GM19372 (cell line): ENCODE data around the gene PELI3.
"Not testable (repeated sequence)": the region's sequence is repeated elsewhere in the genome, so short reads cannot be mapped to it uniquely, and the experiment has no call there.

ENCODE experiments used
- ATAC-seq: cut with Tn5 transposase; IDR thresholded peaks from one replicate; pipeline ENCODE4 v1.9.1; 2021; ENCODE audit warnings: mild to moderate bottlenecking, low read depth, moderate library complexity; ENCODE audit not compliant: unreplicated experiment

PELI3 gene, protein sequence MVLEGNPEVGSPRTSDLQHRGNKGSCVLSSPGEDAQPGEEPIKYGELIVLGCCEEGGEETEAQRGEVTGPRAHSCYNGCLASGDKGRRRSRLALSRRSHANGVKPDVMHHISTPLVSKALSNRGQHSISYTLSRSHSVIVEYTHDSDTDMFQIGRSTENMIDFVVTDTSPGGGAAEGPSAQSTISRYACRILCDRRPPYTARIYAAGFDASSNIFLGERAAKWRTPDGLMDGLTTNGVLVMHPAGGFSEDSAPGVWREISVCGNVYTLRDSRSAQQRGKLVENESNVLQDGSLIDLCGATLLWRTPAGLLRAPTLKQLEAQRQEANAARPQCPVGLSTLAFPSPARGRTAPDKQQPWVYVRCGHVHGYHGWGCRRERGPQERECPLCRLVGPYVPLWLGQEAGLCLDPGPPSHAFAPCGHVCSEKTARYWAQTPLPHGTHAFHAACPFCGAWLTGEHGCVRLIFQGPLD

GRCh38 chr11:66466225-66467033, at the start of gene PELI3:
Gene PELI3, plus strand, starts transcription at chr11:66466905. Its CDS starts 1,224 bp downstream, at chr11:66468129.
- ATAC-seq = peak; percentile 68

GRCh38 chr11:66417000-66417399, 49.7 kb upstream of the PELI3 start:
- ATAC-seq = no peak

- no peak for ATAC-seq
Measured at GRCh38 chr11:66418168-66418985, 48.3 kb upstream of the PELI3 start.

- no peak for ATAC-seq
Measured at GRCh38 chr11:66418986-66419308, 47.8 kb upstream of the PELI3 start.

- ATAC-seq = no peak
Measured at GRCh38 chr11:66419825-66420224, 46.9 kb upstream of the PELI3 start.

DNA sequence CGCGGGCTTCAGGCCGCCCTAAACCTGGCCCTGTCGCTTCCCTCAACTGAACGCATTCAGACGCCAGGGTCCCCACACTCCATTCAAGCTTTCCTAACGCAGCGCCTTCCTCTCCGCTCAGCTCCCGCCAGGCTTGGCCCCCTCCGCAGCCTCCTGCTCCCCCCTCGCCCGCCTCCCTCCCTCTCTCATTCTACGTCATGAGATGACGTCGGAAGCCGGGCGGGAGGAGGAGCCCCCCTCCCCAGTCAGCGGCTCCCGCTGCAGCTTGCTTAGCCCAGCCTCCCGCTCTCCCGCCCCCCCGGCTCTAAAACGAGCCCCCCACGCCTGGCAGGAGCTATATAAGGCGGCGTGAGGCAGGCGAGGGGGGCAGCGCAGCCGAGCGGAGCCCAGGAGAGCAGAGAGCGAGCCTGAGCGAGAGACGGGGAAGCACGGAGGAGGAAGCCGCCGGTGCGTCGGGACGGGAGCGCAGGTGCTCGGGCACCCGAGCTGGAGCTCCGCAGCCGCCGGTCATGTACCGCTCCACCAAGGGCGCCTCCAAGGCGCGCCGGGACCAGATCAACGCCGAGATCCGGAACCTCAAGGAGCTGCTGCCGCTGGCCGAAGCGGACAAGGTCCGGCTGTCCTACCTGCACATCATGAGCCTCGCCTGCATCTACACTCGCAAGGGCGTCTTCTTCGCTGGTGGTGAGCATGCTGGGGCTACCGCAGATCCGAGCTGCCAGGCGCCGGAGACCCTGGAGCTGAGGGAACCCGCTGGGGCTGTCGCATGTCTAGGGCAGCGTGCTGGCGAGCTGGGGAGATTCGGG, 45.8 kb upstream of the PELI3 start, which contains the start of gene NPAS4:
Gene NPAS4 (plus strand): TSS at position 365 of the 806 bp plus-strand sequence. CDS start 145 bp downstream, at position 510.
- ATAC-seq = no peak

GRCh38 chr11:66421492-66422205, 45.1 kb upstream of the PELI3 start:
- ATAC-seq = peak; percentile 54

GRCh38 chr11:66426314-66426713, 40.4 kb upstream of the PELI3 start:
- no peak for ATAC-seq

DNA sequence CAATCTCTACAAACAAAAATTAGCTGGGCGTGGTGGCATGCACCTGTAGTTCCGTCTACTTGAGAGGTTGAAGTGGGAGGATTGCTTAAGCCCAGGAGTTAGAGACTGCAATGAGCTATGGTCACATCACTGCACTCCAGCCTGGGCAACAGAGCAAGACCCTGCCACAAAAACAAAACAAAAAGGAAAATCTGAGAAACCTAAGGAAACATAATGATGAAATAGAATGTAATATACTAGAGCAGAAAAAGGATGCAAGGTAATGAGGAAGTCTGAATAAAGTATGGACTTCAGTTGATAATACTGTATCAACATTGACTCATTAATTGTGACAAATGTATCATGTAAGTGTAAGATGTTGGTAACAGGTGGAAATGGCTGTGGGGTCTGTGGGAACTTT, 37.8 kb upstream of the PELI3 start:
- ATAC-seq = no peak

DNA sequence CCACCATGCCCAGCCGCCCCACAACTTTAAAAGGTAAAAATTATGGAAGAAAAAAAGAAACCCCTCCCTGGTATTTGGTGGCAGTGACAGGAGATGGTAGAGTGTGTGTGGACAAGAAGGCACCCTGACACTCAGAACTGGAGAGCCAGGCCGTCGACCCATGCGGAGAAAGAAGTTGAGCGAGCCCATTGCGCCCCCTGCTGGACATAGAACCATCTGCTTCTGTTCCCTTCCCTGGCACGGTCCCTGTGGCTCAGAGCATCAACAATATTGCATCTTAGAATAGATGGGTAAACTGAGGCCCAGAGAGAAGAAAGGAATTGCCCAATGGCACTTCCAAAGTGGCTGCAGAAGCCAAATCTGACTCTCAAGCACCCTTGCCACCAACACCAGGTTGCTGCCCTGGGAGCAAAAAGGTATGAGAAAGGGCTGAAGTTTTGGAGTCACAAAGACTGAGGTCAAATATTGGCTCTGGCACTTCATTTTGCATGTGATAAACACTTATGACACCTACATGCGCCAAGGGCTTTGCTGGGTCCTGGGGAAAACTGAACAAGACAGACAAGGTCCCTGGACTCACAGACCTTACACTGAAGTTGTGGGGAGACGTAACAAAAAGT, 36.6 kb upstream of the PELI3 start:
- no peak for ATAC-seq

DNA sequence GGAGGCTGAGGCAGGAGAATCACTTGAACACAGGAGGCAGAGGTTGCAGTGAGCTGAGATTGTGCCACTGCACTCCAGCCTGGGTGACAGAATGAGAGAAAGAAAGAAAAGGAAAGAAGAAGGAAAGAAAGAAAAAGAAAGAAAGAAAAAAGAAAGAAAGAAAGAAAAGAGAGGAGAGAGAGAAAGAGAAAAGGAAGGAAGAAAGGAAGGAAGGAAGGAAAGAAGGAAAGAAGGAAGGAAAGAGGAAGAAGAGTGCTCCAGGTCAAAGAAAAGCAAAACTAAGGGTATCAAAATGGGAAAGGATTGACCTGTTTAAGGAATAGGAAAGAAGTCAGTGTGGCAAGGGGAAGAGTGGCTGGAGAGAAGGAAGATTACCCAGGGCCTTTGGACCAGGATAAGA, 35.4 kb upstream of the PELI3 start:
- ATAC-seq = not testable (repeated sequence)

DNA sequence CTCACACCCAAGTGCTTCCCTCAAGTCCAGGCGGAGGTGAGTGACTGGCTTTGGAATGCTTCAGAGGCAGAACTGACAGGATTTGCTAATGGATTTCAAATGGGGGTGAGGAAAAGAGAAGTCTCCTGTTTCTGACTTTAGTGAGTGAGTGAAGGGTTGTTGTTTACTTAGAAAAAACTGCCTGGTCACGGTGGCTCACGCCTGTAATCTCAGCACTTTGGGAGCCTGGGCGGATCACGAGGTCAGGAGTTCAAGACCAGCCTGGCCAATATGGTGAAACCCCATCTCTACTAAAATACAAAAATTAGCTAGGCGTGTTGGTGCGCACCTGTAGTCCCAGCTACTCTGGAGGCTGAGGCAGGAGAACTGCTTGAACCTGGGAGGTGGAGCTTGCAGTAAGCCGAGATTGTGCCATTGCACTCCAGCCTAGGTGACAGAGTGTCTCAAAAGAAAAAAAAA, 34.8 kb upstream of the PELI3 start:
- not testable (repeated sequence) for ATAC-seq

DNA sequence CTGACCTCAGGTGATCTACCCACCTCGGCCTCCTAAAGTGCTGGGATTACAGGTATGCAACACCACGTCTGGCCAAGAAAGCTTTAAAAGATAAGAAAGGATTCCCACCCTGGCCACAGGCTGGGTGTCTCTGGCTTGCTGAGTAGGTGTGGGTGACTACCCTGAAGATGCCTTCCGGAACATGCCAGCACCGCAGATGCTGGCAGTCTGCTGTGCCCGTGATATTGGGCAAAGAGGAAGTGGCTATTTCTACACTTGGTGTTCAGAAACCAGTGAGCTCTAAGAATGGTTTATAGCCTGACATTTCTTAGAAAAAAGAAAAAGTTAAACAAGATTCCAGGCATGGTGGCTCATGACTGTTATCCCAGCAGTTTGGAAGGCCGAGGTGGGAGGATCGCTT, 34.1 kb upstream of the PELI3 start:
- no peak for ATAC-seq

GRCh38 chr11:66437979-66438503, 28.7 kb upstream of the PELI3 start:
- ATAC-seq = no peak

DNA sequence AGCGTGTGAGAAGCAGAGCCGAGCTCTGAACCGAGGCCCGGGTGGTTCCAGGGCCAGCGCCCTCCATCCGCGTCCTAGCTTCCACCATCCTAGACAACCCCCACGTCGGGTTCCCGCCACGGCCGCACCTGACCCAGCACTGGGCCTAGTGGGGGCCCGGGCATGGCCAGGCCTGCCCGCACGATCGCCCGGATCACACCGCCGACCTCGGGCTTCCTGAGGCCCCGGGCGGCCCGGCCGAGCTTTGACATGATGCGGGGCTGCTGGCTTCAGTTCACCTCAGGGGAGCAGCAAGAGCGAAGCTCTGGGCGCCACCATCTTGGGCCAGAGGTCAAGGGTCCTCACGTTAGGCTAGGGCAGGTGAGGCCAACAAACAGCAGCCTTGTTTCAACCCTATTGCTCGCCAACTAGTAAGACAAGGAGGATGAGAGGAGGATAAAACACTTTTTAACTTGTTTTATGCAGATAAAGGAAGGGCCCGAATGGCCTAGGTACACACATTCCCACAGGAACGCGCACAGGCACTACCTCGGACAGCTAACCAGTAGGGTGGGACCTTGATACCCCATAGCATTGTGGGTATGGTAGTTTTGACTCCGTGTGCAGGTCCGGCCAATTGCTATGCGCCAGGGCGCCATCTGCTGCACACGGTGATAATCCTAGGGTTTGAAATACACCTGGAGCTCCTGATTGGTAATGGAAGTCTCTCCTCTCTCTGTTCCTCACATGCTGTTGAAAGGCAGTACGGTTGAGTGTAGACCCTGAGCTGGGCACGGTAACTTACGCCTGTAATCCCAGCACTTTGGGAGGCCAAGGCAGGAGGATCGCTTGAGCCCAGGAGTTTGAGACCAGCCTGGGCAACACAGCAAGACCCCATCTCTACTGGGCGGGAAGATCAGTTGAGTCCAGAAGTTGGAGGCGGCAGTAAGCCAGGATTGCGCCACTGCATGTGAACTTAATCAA, 27.9 kb upstream of the PELI3 start, which contains the start of gene MRPL11:
Gene MRPL11 (minus strand): TSS at position 345 of the 963 bp plus-strand sequence. CDS start 94 bp downstream, at position 251.
- ATAC-seq = peak; percentile 86

DNA sequence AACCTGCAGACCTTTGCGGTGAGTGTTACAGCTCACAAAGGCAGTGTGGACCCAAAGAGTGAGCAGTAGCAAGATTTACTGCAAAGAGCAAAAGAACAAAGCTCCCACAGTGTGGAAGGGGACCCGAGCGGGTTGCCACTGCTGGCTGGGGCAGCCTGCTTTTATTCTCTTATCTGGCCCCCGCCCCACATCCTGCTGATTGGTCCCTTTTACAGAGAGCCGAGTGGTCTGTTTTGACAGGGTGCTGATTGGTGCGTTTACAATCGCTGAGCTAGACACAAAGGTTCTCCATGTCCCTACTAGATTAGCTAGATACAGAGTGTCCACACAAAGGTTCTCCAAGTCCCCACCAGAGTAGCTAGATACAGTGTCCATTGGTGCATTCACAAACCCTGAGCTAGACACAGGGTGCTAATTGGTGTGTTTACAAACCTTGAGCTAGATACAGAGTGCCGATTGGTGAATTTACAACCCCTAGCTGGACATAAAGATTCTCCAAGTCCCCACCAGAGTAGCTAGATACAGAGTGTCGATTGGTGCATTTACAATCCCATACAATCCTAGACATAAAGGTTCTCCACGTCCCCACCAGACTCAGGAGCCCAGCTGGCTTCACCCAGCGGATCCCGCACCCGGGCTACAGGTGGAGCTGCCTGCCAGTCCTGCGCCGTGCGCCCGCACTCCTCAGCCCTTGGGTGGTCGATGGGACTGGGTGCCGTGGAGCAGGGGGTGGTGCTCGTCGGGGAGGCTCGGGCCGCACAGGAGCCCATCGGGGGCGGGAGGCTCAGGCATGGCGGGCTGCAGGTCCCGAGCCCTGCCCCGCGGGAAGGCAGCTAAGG, 26.4 kb upstream of the PELI3 start:
- not testable (repeated sequence) for ATAC-seq
